MM.1S (cell line): ENCODE data around the gene ELP4.

Experiments used
- DNase-seq: peaks from one replicate; pipeline ENCODE4 v3.0.0-alpha.2; 2015
- H2AFZ ChIP-seq: fragments of 300-600 bp; sonication (generic); 2 replicates; pipeline ENCODE4 v1.6.0; 2016; ENCODE audit warnings: antibody characterized with exemption, low read length
- H3F3A ChIP-seq: fragments of 300-600 bp; sonication (generic); 2 replicates; pipeline ENCODE4 v1.6.1; 2016; ENCODE audit warnings: mild to moderate bottlenecking, antibody characterized with exemption, low read length, moderate library complexity, mixed read lengths; ENCODE audit not compliant: insufficient read depth
- H3K27ac ChIP-seq: fragments of 300-600 bp; sonication (generic); 2 replicates; pipeline ENCODE4 v1.5.1; 2016; ENCODE audit warnings: mild to moderate bottlenecking, low read length
- H3K27me3 ChIP-seq: fragments of 300-600 bp; sonication (generic); replicated peaks from 2 replicates; pipeline ENCODE4 v1.6.0; 2016; ENCODE audit warnings: low read length; ENCODE audit not compliant: insufficient read depth
- H3K36me3 ChIP-seq: fragments of 300-600 bp; sonication (generic); replicated peaks from 2 replicates; pipeline ENCODE4 v1.6.1; 2016; ENCODE audit warnings: mild to moderate bottlenecking, low read length, mixed read lengths; ENCODE audit not compliant: insufficient read depth
- H3K4me1 ChIP-seq: fragments of 300-600 bp; sonication (generic); 2 replicates; pipeline ENCODE4 v1.6.1; 2016; ENCODE audit warnings: low read length, mixed read lengths
- H3K4me2 ChIP-seq: fragments of 300-600 bp; sonication (generic); 2 replicates; pipeline ENCODE4 v1.6.0; 2016; ENCODE audit warnings: low read depth, low read length
- H3K4me3 ChIP-seq: fragments of 300-600 bp; sonication (generic); 2 replicates; pipeline ENCODE4 v1.5.1; 2016; ENCODE audit warnings: low read length, mixed read lengths
- H3K79me2 ChIP-seq: fragments of 300-600 bp; sonication (generic); 2 replicates; pipeline ENCODE4 v1.6.1; 2016; ENCODE audit warnings: mixed run types, low read length, mixed read lengths
- H3K9ac ChIP-seq: fragments of 300-600 bp; sonication (generic); 2 replicates; pipeline ENCODE4 v1.6.1; 2016; ENCODE audit warnings: low read length, mixed read lengths
- H3K9me2 ChIP-seq: fragments of 300-600 bp; sonication (generic); replicated peaks from 2 replicates; pipeline ENCODE4 v1.6.1; 2016; ENCODE audit warnings: mild to moderate bottlenecking, low read length, mixed read lengths; ENCODE audit not compliant: insufficient read depth
- H3K9me3 ChIP-seq: fragments of 300-600 bp; sonication (generic); replicated peaks from 2 replicates; pipeline ENCODE4 v1.6.1; 2016; ENCODE audit warnings: mild to moderate bottlenecking, low read length, mixed read lengths; ENCODE audit not compliant: insufficient read depth
- H4K20me1 ChIP-seq: fragments of 300-600 bp; sonication (generic); 2 replicates; pipeline ENCODE4 v1.6.1; 2016; ENCODE audit warnings: mild to moderate bottlenecking, low read length, moderate library complexity, mixed read lengths; ENCODE audit not compliant: insufficient read depth
- EZH2 ChIP-seq: fragments of 300-600 bp; sonication (generic); optimal IDR thresholded peaks from 2 replicates; pipeline ENCODE3; 2017; ENCODE audit warnings: low read depth, mild to moderate bottlenecking, antibody characterized with exemption, low read length, mixed read lengths
- EZH2phosphoT487 ChIP-seq: fragments of 300-600 bp; sonication (generic); IDR thresholded peaks from 2 replicates; pipeline ENCODE4 v1.6.1; 2018; ENCODE audit warnings: antibody characterized with exemption, low read length
- TF ChIP-seq, protein P1 (sequence below): fragments of 300-600 bp; sonication (generic); IDR thresholded peaks from 2 replicates; pipeline ENCODE4 v1.5.1; 2016; ENCODE audit warnings: antibody characterized with exemption, low read length, mixed read lengths

Gene ELP4

DNA sequence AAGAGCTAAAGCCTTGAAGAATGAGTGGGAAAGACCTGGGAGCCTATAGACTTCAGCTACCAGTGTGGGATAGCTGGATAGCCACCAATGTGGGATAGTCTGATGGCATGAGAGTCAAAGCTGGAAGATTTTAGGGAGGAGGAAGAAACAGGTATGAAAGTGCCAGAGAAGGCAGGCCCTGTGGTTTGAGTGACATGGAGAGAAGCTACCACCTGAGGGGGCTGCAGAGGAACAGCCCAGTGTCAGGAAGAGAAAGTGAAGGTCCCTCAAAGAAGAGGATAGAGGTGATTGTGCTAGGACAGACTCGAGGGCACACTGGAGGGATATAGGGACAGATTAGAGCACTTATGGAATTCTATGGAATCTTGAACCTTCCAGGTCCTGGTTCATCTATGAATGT, 324.7 kb downstream of the ELP4 start:
- Histone ChIP-seq H2AFZ (no peak overlapping the region), H3K9me2 (no peaks in the 10 kb centered on the region), H3K27ac (no peak overlapping the region), H3K4me1 (no peaks in the 10 kb centered on the region), H3K36me3 (no peaks in the 10 kb centered on the region), H3K9ac (no peak overlapping the region), H4K20me1 (no peaks in the 10 kb centered on the region), H3F3A (no peaks in the 10 kb centered on the region), H3K4me2 (no peak overlapping the region), H3K27me3 (no peaks in the 10 kb centered on the region), H3K79me2 (no peaks in the 10 kb centered on the region), H3K9me3 (no peaks in the 10 kb centered on the region), H3K4me3 (no peak overlapping the region)
- TF ChIP-seq, protein P1, sequence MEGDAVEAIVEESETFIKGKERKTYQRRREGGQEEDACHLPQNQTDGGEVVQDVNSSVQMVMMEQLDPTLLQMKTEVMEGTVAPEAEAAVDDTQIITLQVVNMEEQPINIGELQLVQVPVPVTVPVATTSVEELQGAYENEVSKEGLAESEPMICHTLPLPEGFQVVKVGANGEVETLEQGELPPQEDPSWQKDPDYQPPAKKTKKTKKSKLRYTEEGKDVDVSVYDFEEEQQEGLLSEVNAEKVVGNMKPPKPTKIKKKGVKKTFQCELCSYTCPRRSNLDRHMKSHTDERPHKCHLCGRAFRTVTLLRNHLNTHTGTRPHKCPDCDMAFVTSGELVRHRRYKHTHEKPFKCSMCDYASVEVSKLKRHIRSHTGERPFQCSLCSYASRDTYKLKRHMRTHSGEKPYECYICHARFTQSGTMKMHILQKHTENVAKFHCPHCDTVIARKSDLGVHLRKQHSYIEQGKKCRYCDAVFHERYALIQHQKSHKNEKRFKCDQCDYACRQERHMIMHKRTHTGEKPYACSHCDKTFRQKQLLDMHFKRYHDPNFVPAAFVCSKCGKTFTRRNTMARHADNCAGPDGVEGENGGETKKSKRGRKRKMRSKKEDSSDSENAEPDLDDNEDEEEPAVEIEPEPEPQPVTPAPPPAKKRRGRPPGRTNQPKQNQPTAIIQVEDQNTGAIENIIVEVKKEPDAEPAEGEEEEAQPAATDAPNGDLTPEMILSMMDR, result 0 out of 2 replicates have a peak, but pooled peaks have one; percentile 6
- TF ChIP-seq EZH2 (no peak), EZH2phosphoT487 (no peak)
- DNase-seq, result no peak
